Esophagus mucosa (tissue), 1 donor: ENCODE data around the gene SPEF1. TPM values are rescaled to one million over a fixed set of nuclear protein-coding genes. Genes with fewer than 3 reads are reported as not detected.
A peak's percentile ranks its signal among the peaks of the same experiment; 100 is the strongest.
"Not testable (repeated sequence)": the region's sequence is repeated elsewhere in the genome, so short reads cannot be mapped to it uniquely, and the experiment has no call there.

ENCODE experiments used
- ATAC-seq: fragments of 200-7000 bp; cut with Tn5 transposase; one replicate; pipeline ENCODE4 v1.9.1; 2020
- total RNA-seq: library from RNA; stranded (reverse); gene quantifications from one replicate; pipeline ENCODE4 v1.2.4, GENCODE V29; 2023
- donor health status: DM: yes; HTN: yes; CAD: no.

The SPEF1 gene
- total RNA-seq = not detected

GRCh38 chr20:3781153-3781910 lies at the start of gene SPEF1:
Gene SPEF1 (minus strand): TSS chr20:3781448. CDS start chr20:3781287, 161 bp downstream.
- ATAC-seq = peak; percentile 62

- not testable (repeated sequence) for ATAC-seq
These were observed 48.6 kb upstream of the SPEF1 start for GRCh38 chr20:3829891-3830290.

GRCh38 chr20:3828798-3829197 lies 47.5 kb upstream of the SPEF1 start:
- ATAC-seq = no peak

- no peak for ATAC-seq
These were observed 45.2 kb upstream of the SPEF1 start for GRCh38 chr20:3826420-3826819.

GRCh38 chr20:3825526-3825925 lies 44.3 kb upstream of the SPEF1 start:
- no peak for ATAC-seq

GRCh38 chr20:3823881-3824280 lies 42.6 kb upstream of the SPEF1 start:
- ATAC-seq = no peak

- no peak for ATAC-seq
These were observed 40.7 kb upstream of the SPEF1 start for GRCh38 chr20:3821996-3822395.

- no peak for ATAC-seq
These were observed 39.9 kb upstream of the SPEF1 start for GRCh38 chr20:3820901-3821727.

GRCh38 chr20:3820048-3820900 lies 39.0 kb upstream of the SPEF1 start, which contains the start of gene AP5S1:
Gene AP5S1 (plus strand): TSS chr20:3820547. CDS start chr20:3822118, 1,571 bp downstream.
- ATAC-seq = peak; percentile 87

GRCh38 chr20:3819411-3820047 lies 38.3 kb upstream of the SPEF1 start:
- ATAC-seq = no peak

- ATAC-seq = peak; percentile 24
These were observed 37.2 kb upstream of the SPEF1 start for GRCh38 chr20:3818155-3819151.

GRCh38 chr20:3815703-3816315 lies 34.6 kb upstream of the SPEF1 start:
- no peak for ATAC-seq

- ATAC-seq = no peak
These were observed 33.8 kb upstream of the SPEF1 start for GRCh38 chr20:3814928-3815495.

- no peak for ATAC-seq
These were observed 32.8 kb upstream of the SPEF1 start for GRCh38 chr20:3813848-3814581.

- ATAC-seq = no peak
These were observed 32.0 kb upstream of the SPEF1 start for GRCh38 chr20:3812975-3813847.

GRCh38 chr20:3812259-3812681 lies 31.0 kb upstream of the SPEF1 start:
- ATAC-seq = no peak

GRCh38 chr20:3811467-3812258 lies 30.4 kb upstream of the SPEF1 start:
- ATAC-seq = peak; percentile 96
